Choroid plexus epithelial cell (primary cell): ENCODE results near the gene IBA57.
"Not testable (repeated sequence)": the region's sequence is repeated elsewhere in the genome, so short reads cannot be mapped to it uniquely, and the experiment has no call there.

Source experiments
- DNase-seq: peaks from one replicate; pipeline ENCODE4 v3.0.0-alpha.2; 2010; ENCODE audit warnings: low read depth
- H3K4me3 ChIP-seq: 2 replicates; pipeline ENCODE4 v1.5.1; 2011; ENCODE audit warnings: low read depth, mild to moderate bottlenecking, control low read depth, low read length, moderate library complexity
- TF ChIP-seq, protein P1 (sequence below): conservative IDR thresholded peaks from 2 replicates; pipeline ENCODE4 v1.5.1; 2011; ENCODE audit warnings: low read depth, mild to moderate bottlenecking, control low read depth, inconsistent platforms, low read length, moderate library complexity

IBA57 gene

DNA sequence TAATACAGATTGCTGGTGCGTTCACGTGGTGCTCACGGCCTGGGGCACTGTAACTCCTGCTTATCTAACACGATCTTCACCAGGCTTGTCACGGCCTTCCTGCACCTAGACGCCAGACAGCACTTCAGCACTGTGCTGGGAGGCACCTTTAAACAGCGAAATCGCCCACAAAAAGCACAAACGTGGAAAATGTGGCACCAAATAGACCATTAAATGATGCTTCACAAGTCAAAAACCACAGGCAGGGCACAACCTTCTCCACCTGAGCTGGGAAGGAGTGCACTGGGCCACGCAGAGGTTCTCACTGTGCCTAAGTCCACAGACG is 20.0 kb downstream of the IBA57 start:
- DNase-seq, result no peak

DNA sequence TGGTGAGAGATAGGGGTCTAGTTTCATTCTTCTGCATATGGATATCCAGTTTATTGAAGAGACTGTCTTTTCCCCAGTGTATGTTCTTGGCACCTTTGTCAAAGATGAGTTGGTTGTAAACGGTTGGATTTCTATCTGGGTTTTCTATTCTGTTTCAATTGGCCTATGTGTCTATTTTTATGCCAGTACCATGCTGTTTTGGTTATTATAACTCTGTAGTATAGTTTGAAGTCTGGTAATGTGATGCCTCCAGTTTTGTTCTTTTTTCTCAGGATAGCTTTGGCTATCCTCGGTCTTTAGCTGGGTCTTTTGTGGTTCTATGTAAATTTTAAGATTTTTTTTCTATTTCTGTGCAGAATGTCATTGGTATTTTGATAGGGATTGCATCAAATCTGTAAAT is 22.6 kb downstream of the IBA57 start:
- DNase-seq, H3K4me3 ChIP-seq: not testable (repeated sequence)

More for the DNA sequence above, 20.0 kb downstream of the IBA57 start:
- TF ChIP-seq, protein P1, sequence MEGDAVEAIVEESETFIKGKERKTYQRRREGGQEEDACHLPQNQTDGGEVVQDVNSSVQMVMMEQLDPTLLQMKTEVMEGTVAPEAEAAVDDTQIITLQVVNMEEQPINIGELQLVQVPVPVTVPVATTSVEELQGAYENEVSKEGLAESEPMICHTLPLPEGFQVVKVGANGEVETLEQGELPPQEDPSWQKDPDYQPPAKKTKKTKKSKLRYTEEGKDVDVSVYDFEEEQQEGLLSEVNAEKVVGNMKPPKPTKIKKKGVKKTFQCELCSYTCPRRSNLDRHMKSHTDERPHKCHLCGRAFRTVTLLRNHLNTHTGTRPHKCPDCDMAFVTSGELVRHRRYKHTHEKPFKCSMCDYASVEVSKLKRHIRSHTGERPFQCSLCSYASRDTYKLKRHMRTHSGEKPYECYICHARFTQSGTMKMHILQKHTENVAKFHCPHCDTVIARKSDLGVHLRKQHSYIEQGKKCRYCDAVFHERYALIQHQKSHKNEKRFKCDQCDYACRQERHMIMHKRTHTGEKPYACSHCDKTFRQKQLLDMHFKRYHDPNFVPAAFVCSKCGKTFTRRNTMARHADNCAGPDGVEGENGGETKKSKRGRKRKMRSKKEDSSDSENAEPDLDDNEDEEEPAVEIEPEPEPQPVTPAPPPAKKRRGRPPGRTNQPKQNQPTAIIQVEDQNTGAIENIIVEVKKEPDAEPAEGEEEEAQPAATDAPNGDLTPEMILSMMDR, result no peak
- H3K4me3 ChIP-seq, result no peak overlapping the region

DNA sequence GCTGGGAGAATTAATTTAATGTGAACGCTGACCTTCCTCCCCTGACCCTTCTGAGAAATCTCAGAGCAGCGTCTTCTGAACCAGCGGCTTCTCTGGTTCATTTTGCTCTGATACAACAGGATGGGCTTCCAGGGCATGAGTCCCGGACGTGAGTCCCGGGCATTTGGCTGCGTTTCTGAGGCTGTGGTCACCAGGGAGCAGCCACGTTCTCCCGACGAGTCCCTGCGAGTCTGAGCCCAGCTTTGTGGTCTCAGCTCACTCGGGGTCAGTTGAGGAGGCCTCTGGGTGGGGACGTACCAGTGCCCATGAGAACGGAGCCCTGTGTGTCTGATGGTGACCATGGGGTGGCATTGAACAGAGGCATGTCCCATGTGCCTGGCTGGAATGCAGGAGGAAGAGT is 24.6 kb downstream of the IBA57 start:
- TF ChIP-seq, protein P1, result no peak

DNA sequence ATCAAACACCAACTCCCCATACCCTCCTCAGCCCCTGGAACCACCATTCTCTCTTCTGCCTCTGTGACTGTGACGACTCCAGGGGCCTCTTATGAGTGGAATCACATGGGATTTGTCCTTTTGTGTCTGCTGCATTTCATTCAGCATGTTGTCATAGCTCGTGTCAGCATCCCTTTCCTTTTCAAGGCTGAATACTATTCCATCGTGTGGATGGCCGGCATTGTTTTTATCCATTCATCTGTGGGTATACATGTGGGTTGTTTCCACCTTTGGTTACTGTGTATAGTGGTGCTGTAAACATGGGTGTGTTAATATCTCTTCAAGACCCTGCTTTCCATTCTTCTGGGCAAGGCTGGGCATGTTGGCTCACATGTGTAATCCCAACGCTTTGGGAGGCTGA is 25.2 kb downstream of the IBA57 start:
- no peak for DNase-seq
- H3K4me3 ChIP-seq, result no peak overlapping the region
- TF ChIP-seq, protein P1, result no peak

More for the DNA sequence above, 24.6 kb downstream of the IBA57 start:
- no peak for DNase-seq
- no peak overlapping the region for H3K4me3 ChIP-seq

DNA sequence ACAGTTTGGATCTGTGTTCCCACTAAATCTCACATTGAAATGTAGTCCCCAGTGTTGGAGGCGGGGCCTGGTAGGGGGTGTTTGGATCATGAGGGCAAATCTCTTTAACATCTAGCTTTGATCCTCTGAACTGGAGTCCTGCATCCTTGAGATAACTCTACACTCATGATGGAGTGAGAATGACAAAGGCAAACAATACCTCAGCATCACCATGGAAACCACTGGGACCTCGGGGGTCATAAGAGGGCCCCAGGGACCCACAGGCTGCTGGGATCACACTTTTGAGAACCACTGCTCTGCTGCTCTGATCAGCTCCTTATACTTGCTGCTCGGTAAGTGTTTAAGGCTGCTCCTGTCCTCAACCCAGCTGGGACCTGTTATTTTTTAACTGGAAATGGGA is 28.8 kb downstream of the IBA57 start:
- no peak overlapping the region for H3K4me3 ChIP-seq
- TF ChIP-seq, protein P1, result no peak
- DNase-seq, result no peak

DNA sequence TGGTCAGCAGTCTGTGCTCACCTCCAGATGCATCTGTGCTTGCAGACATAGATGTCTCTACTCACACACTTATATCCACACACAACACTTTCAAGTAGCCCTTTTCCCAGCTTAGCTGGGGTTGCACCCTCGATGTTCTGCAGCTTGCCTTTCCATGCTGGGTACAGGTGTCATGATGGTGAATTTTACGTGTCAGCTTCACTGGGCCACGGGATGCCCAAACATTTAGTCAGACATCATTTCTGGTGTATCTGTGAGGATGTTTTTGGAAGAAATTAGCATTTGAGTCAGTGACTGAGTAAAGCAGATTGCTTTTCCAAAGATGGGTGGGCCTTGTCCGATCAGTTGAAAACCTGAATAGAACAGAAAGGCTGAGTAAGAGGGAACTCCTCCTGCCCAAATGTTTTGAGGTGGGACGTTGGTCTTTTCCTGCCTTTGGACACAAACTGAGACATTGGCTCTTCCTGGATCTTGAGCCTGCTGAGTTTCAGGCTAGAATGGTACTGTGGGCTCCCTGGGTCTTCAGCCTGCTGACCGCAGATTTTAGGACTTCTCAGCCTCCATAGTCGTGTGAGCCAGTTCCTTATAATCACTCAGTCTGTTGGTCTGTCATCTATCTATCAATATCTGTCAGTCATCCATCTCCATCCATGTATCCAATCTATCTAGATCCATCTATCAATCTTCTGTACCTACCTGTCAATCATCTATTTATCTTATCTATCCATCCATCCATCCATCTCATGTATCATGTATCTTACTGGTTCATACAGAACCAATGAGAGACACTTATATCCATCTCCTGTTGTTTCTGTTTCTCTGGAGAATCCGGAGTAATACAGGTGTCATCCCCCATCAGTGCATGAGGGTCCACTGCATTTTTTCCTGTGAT is 29.6 kb downstream of the IBA57 start:
- no peak for DNase-seq
- TF ChIP-seq, protein P1, result no peak
- H3K4me3 ChIP-seq, result no peak overlapping the region

DNA sequence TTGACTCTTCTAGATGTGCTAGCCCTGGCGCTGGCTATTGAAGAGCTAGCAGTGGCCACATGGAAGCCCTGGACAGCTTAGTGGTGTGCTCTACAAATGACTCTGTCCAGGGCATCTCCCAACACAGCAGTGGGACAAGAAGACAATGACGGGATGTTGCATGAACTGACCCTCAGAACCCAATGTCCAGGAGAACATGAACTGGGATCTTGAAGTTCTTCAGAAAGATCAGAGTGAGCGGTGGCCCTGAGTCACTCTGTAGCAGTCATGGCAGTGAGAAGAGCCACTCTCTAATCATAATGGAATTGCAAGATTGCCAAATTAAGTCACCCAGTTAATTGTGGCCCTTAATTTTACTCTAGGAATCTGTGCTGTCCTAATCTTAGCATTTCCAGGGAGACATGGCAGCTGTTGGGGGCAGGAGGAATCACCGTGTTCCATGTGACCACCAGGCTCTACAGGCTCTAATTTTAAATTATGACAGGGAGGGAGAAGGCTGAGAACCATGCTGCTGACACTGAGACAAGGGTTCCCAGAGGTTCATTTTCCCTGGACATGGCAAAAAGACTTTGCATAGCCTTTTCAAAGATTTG is 32.0 kb downstream of the IBA57 start:
- TF ChIP-seq, protein P1, result no peak
- H3K4me3 ChIP-seq, result no peak overlapping the region
- DNase-seq, result no peak
